ENCODE measurements around the gene SPECC1. TPM values are rescaled to one million over a fixed set of nuclear protein-coding genes. Genes with fewer than 3 reads are reported as not detected.

The SPECC1 gene
- total RNA-seq, 1 experiment from 2014 or later: 55.3 TPM

GRCh38 chr17:20080513-20080912, 71.4 kb downstream of the SPECC1 start:
- Mint-ChIP-seq H3K9me3 (ENCODE audit: unreplicated experiment) (no peaks in the 10 kb centered on the region), H3K4me1 (ENCODE audit: insufficient read depth, unreplicated experiment) (no peaks in the 10 kb centered on the region), H3K4me3 (ENCODE audit: unreplicated experiment) (no peak overlapping the region), H3K27me3 (ENCODE audit: insufficient read depth, unreplicated experiment) (no peaks in the 10 kb centered on the region), H3K36me3 (ENCODE audit: insufficient read depth, unreplicated experiment) (no peaks in the 10 kb centered on the region), H3K27ac (ENCODE audit: low read depth, unreplicated experiment) (no peak overlapping the region)
- POLR2A ChIA-PET: no interaction called here
- DNase-seq (ENCODE audit: unreplicated experiment): no peak
- CTCF ChIA-PET: interaction anchor here (0.6 to 1.1 kb wide), 2 partner anchors 37 to 57 kb away, joined by 3 read pairs; no protein-coding TSS in a partner anchor
- no TSS peak for BruUV-seq (replicated peaks)
- intact Hi-C loops (cut with micrococcal nuclease): no loop called here
- no peak for TF ChIP-seq CTCF (IDR thresholded peaks at IDR 0.05; ENCODE audit: unreplicated experiment)

- BruUV-seq (replicated peaks): no TSS peak
- intact Hi-C loops (cut with micrococcal nuclease): no loop called here
- H3K27ac Mint-ChIP-seq (ENCODE audit: low read depth, unreplicated experiment): no peak overlapping the region
- no peaks in the 10 kb centered on the region for H3K4me1 Mint-ChIP-seq (ENCODE audit: insufficient read depth, unreplicated experiment)
- no peak for TF ChIP-seq CTCF (IDR thresholded peaks at IDR 0.05; ENCODE audit: unreplicated experiment)
- H3K36me3 Mint-ChIP-seq (ENCODE audit: insufficient read depth, unreplicated experiment): no peaks in the 10 kb centered on the region
- H3K4me3 Mint-ChIP-seq (ENCODE audit: unreplicated experiment): no peak overlapping the region
- no peaks in the 10 kb centered on the region for H3K27me3 Mint-ChIP-seq (ENCODE audit: insufficient read depth, unreplicated experiment)
- CTCF ChIA-PET: interaction anchor here (0.7 kb wide), 1 partner anchor 74 kb away, joined by 3 read pairs; the partner anchor contains the start of gene SPECC1
- H3K9me3 Mint-ChIP-seq (ENCODE audit: unreplicated experiment): no peaks in the 10 kb centered on the region
- no peak for DNase-seq (ENCODE audit: unreplicated experiment)
- POLR2A ChIA-PET: no interaction called here
Observed at GRCh38 chr17:20083156-20083859, 74.1 kb downstream of the SPECC1 start.

- Mint-ChIP-seq H3K27me3 (ENCODE audit: insufficient read depth, unreplicated experiment) (no peaks in the 10 kb centered on the region), H3K4me1 (ENCODE audit: insufficient read depth, unreplicated experiment) (no peaks in the 10 kb centered on the region), H3K4me3 (ENCODE audit: unreplicated experiment) (no peak overlapping the region), H3K9me3 (ENCODE audit: unreplicated experiment) (no peaks in the 10 kb centered on the region), H3K27ac (ENCODE audit: low read depth, unreplicated experiment) (no peak overlapping the region), H3K36me3 (ENCODE audit: insufficient read depth, unreplicated experiment) (no peaks in the 10 kb centered on the region)
- TF ChIP-seq CTCF (IDR thresholded peaks at IDR 0.05; ENCODE audit: unreplicated experiment): no peak
- POLR2A ChIA-PET: no interaction called here
- DNase-seq (ENCODE audit: unreplicated experiment): no peak
- intact Hi-C loops (cut with micrococcal nuclease): no loop called here
- CTCF ChIA-PET: no interaction called here
- no TSS peak for BruUV-seq (replicated peaks)
Observed at GRCh38 chr17:20084621-20085282, 75.6 kb downstream of the SPECC1 start.

- no TSS peak for BruUV-seq (replicated peaks)
- intact Hi-C loops (cut with micrococcal nuclease): no loop called here
- CTCF ChIA-PET: interaction anchor here (0.9 kb wide), 1 partner anchor 75 kb away, joined by 3 read pairs; no protein-coding TSS in a partner anchor
- no peak for TF ChIP-seq CTCF (IDR thresholded peaks at IDR 0.05; ENCODE audit: unreplicated experiment)
- Mint-ChIP-seq H3K4me3 (ENCODE audit: unreplicated experiment) (no peak overlapping the region), H3K36me3 (ENCODE audit: insufficient read depth, unreplicated experiment) (no peaks in the 10 kb centered on the region), H3K27ac (ENCODE audit: low read depth, unreplicated experiment) (no peak overlapping the region), H3K4me1 (ENCODE audit: insufficient read depth, unreplicated experiment) (no peaks in the 10 kb centered on the region), H3K27me3 (ENCODE audit: insufficient read depth, unreplicated experiment) (no peaks in the 10 kb centered on the region), H3K9me3 (ENCODE audit: unreplicated experiment) (no peaks in the 10 kb centered on the region)
- no peak for DNase-seq (ENCODE audit: unreplicated experiment)
- POLR2A ChIA-PET: no interaction called here
Observed at GRCh38 chr17:20085283-20085845, 76.2 kb downstream of the SPECC1 start.
